DMS153 (cell line): ENCODE results near the gene PIANP.

Source experiments
- DNase-seq: peaks from one replicate; lab custom pipeline; 2025; lab: John Stamatoyannopoulos, UW

Gene PIANP

DNA sequence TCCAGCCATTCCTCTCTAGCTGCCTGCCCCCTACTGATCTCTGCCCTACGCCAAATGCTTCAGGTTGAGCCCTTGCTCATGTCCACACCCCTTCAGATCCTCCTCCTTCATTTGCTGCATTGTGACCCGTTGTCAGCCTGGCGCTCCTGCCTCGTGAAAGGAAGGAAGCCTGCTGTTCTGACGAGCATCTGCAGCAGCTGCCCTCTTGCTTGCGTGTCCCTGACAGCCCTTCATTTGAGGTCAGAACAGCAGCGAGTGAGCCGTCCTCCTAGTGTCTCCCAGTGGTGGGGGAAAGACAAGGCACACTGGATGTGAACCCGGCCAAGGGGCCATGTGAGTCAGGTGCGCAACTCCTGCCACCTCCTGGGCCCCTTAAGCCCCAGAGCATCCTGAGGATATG lies 3.0 kb upstream of the PIANP start:
- peak; percentile 7 for DNase-seq

DNA sequence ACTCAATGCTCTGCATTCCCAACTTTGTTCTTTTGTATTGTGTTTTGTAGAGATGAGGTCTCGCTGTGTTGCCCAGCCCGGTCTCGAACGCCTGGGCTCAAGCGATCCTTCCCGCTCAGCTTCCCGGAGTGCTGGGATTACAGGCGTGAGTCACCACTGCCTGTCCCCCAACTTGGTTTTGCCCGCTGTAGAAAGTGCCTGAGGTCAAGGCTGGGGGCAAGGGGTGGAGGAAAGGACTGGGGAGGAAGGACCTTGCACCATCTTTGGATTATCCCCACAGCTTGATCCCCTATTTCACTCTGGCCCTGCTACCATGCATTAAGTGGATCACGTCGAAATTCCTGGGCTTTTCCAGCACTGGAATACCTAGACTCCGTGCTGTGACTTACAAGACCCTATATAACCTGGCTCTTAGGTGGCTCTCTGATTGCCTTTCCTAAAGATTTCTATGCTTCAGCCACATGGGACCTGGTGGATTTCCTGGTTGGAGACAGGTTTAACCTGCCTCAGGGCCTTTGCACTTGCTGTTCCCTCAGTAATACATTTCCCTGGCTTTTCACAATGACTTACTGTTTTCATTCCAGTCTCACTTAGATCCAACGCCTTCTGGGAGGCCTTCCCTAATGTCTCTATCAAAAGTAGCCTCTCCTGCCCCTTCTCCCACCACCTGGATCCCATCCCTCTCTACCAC lies 608 bp upstream of the PIANP start:
- DNase-seq, result no peak

DNA sequence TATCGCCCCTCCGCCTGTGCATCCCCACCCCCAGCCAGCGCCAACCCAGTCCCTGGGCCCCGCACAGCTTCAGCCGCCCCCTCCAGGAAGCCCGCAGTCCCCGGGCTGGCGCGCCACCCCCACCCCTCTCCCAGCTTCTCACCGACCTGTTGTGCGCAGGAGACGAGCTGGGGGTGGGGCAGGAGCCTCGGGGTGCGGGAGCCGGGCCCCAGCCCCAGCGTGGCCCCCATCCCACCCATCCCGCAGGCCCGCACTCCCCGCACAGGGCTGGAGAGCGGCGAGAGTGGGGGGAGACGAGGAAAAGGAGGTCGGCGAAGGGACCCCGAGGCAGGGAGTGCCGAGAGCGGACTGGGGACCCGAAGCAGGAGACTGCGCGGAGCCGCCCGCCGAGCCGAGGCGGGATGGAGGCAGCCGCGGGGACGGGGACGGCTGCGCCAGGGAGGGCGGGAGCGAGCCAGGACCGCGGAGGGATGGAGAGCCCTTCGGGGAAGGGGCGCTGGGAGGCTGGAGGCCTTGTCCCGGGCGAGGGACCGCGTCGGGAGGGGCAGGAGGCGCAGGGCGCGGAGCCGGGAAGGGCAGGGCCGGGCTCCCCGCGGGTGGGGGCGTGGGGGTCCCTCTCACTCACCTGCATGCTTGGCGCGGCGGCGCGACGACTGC lies 498 bp downstream of the PIANP start:
- no peak for DNase-seq

DNA sequence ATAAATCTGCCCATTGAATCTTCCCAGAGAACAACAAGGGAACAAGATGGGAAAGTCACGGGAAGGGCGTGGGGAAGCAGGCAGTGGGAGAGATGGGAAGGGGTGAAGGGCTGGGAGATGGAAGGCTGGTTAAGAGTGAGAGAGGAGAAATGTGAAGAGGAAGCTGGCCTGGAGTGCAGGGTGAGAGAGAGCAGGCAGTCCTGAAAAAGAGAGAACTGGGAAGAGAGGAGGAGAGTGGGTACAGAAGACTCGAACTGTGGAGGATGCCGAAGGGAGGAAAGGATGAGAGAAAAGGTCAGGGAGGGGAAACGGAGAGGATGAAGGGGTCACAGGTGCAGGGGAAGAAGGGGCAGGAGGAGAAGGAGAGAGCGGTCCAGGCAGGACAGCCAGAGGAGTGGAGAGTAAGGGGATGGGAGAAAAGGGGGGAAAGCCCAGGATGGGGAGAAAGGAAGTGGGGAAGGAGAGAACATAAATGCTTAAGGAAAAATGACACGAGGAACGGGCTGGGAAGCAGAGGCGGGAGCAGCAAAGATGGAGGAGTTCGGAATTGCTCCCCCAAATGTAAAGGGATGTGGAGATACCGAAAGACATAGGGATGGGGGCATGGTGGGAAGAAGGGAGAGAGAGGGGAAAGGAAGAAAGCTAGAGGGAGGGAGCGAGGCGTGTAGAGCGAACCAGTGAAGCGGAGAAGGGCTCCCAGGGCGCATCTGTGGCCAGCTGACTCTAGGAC lies 1.2 kb downstream of the PIANP start:
- no peak for DNase-seq

DNA sequence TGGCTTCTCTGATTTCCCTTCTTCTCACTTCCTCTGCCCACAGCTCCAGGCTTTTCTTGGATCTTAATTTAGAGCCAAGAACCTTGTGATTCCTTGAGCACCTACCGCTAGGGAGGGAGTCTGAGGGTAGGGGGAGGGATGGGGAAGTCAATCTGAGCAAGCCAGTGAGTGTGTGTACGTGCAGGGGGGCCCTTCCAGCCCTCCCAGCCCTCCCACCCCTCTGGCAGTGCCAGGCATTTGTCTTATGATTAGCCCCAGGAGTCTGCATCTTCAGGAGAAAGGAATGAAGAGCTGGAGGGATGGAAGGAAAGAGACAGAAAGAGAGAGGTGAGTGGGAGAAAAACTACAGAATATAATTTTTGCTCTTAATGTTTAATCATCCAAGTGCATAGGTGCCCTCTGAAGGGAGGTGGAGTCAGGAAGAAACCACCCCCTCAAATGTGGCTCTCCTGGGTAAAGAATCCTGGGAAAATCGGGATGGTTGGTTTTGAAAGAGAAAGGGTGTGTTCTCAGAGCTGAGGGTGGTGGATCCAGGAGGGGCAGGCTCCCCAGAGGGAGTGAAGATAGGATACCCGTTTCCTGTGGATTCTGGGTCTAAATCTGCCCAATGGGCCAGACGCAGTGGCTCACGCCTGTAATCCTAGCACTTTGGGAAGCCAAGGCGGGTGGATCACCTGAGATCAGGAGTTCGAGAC lies 2.1 kb downstream of the PIANP start:
- DNase-seq, result no peak

DNA sequence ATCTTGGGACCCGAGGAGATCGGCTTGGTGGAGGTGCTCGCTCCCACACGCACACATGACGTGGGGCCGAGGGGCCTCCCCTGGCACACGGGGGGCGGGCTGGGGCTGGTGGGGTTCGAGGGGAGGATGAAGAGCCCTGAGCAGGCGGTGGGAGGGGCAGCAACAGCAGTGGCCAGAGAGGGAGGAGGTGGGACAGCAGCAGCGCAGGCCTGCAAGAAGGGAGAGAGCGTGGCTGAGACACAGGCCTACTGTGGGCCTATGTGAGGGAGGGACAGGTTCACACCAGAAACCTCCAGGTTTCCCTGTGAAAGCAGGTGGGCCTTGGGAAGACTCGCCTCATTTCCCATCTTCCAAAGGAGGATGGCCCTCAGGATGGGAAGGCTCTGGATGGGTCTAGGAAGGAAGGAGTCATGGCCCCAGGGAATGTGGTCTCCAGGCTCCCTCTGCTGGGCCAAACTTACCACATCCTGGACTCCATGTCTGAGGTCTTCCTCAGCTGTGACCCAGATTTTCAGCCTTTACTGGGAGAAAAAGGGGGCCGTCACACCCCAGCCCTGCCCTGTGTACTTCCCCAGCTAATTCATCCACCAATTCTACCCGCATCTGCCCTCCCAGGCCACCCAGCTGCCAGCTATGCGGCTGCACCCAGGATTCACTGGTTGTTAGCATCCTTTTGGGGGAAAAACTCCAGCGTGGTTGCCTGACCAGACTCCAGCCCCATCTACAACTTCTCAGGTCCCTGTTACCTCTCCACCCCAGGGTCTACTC lies 2.8 kb downstream of the PIANP start:
- peak; percentile 25 for DNase-seq

DNA sequence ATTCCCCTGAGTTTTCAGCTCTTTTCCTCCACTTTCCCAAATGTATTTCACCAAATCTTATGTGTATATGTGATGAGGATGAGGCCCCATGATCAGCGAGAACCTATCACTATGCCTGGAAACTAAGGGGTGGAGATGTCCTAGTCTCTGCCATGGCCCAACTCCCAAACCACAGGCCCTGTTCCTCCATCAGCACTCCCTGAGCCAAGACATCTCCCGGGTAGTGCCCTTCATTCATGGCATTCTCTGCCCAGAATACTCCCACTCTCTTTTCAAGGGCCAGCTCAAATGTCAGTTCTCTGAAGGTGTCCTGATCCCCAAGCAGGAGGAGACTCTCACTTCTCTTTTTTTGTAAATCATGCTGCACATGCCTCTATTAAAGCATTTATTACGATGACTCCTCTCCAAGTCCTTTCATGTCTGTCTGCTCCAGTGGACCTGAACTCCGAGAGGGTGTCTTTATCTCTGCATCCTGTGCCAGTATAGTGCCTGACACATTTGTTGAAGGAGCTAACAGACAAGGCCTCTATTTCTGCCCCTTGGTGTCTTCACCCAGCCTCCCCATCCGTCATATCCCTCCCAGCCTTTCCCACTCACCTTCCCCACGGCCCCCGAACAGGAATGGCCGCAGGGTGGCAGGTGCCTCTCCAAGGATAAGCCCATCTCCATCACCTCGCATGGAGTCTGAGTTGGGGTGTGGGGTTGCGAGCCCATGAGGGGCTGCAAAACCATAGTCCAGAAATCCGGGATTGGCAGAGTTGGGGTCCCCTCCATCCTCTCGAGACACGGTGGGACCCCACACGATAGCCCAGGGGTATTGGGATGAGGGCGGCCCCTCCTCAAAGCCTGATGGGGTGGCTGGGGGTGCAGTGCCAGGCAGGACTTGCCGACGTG lies 3.7 kb downstream of the PIANP start:
- no peak for DNase-seq

DNA sequence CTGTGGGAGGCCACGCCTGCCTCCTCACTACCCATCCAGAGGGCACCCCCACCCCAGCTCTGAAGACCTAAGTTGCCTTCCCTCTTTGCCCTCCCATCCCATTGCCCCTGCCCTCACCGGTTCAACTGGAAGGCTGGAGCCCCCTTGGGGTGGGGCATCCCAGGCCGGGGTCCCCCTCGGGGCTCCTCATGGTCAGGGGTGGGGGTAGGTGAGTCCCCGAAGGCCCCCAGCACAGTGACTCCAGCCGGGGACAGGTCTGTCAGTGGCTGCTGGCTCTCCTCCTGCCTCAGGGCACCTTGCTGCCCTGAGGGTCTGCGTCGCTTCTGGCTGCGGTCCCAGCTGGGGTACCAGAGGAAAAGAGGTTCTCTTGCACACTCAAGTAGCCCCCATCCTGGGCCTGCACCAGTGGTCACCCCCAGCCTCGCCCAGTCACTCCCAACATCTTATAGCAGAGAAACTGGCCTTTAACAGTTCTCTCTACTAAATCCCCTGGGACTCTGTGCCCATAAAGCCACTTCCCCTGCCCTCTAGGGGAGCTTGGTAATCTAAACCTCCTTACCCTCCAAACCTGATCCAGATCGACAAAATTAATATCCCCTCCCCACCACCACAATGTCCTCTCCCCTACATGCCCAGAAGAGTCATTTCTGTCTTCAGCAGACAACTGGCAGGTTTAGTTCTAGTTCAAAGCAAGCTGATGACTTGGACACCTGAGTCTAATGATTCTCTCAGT lies 5.1 kb downstream of the PIANP start:
- no peak for DNase-seq

DNA sequence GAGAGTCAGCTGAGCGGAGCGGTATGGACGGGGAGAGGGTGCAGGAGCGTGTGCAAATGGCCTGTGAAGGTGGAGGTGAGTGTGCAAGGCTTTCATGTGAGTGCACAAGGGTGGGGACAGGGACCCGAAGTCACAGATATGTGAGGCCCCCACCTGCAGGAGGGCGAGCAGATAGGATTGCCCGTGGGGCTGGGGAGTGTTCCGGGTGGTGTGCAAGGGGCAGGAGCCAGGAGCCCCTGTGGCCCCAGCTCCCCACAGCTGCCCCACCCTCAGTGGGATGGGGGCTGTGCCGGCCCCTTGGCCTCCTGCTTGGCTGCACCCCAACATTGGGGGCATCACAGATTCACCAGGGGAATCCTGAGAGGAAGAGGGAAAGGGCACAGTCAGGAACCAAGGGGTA lies 5.9 kb downstream of the PIANP start:
- DNase-seq, result no peak

DNA sequence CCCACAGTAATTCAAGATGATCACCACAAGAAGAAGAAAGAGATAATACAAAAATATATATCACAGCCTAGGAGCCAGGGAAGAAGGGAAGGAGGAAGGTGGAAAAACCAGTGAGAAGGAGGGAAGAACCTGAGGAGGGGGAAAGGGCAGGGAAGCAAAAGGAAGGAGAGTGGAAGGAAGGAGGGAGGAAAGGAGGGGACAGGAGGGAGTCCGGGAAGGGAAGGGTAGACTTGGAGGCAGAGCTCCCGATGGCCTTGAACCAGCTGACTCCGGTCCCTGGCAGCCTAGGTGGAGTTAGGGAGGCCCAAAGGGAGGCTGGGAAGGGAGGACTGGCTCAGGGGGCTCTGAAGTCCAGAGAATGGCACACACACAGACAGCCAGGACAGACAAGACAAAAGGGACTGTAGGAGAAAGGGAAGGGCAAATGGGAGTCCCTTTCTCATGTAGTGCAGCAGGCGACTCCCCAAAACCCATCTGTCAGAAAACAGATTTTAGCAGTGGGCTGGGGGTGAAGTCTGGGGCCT lies 6.7 kb downstream of the PIANP start:
- no peak for DNase-seq

DNA sequence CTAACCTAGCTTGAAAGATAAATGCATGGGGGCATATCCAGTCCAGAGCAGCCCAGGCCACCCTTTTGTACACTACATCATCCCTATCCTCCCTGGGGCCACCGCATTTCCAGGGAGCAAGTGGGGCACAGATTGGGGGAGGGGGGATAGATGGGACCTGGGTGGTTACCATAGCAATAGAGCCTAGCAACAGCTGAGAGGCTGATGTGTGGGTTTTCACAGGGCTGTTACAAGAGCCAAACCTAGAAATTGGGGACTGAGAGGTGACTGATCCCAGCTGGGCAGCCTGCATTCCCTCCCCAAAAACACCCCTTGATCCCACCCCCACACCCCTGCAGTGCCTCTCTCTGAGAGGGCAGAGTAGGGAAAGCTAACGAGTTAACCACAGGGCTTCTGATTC lies 7.7 kb downstream of the PIANP start:
- DNase-seq, result no peak

DNA sequence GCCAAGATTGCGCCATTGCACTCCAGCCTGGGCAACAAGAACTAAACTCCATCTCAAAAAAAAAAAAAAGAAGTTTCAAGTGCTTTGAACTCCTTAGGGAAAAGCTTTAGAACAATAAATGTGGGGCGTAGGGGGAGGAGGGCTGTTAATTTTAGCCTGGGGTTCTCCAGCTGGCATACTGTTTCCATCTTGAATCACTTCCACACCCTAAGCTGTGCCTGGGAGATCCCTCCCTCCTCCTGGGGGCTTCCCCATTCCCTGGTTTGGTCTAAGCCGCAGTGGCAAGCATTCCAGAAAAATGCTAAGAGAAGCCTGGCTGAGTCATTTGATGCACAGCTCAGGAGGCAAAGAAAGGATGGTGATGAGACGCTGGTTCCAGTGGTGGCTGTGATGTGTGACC lies 9.1 kb downstream of the PIANP start:
- DNase-seq, result no peak

DNA sequence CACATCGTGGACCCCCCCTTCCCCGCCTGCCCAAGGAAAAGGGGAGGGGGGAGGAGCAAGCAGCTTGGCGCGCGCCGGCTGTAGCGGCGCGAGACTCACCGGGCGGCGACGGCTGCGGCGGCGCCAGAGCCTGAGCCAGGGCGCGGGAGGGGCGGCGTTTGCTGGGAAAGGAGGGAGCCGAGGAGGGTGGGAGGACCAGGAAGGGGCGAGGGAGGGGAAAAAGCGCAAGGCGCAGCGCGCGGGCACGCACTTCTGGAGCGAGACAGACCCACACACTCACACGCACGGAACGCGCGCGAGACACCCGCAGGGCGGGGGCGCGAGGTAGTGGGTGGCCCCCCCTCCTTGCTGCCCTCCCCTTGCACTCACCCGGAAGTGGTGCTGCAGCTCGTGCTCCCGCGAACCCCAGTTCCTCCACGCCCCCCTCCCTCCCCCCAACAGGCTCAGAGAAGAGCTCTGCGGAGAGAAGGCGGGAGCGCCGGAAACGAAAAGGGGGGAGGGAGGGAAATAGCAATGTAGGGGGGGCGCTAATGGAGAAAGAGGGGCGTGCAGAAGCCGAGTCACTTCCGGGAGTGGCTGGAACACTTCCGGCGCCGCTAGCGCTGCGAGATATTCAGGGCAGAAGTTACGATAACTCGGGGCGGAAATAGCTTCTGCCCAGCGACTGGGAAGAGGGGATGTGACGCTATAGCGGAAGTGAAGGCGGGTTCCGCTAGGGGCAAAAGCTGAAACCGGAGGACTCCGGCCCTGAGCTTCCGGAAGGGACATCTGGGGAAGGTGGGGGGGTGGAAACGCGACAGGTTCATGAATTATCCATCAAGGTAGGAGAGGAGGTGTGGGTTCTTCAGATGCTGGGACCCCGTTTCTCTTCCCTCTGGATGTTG lies 11.4 kb downstream of the PIANP start, which contains the start of gene ZNF384:
TSS of gene ZNF384 (minus strand) at position 377 of the 884 bp plus-strand sequence. CDS start 9,855 bp downstream, outside the sequence.
- peak; percentile 98 for DNase-seq

DNA sequence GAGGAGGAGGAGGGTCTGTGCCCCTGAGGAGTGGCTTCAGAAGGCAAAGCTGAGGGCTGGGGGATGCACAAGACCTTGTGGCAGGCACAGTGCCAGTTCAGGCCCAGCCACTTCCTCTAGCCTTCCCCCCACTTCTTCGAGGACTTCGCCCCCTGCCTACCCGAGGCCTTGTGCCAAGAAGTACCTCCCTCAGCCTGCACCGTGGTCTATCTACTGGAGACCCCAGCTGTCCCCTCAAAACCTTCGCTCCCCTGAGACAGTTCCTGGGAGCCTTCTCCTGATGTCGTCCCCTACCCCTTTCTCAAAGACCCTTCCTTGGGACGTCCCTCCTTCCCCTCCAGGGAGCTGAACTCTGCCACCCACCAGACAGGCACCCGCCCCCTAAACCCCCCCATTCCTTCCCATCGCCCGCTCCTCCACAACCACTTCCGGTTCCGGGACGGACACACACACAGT lies 12.0 kb downstream of the PIANP start:
- DNase-seq, result no peak

DNA sequence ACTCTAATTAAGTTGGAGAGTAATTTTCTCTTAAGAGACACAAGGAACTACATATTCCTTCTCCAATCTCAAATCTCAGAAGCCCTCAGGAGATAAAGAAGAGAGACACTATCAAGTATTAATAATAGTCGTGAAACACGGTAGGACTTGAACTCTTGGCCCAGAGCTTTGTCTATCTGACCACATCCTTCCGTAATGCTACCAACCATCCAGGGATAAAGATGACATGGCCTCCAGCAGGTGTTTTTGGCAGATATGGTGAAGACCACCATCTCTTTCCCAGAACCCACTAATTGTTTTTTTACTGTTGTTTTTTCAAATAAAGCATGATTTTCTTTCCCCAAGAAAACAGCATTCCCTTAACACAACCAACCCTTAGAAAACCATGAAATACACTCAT lies 14.8 kb downstream of the PIANP start:
- no peak for DNase-seq

DNA sequence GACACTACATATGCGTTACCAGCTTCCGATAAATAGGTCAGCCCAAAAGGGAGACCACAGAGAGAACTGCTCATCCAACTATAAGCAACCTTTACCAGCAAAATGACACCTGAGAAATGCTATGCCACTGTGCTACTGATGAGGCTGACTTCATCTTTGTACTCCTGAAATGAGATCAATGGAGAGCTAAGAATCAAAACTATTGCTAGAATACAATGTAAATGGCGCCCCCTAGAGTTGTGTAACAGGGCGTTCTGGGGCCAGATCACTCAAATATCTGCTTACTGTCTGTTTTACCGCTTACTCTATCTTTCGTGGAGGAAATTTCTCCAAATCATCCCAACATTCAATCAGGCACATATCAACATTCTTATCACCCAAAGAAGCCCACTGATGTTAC lies 16.0 kb downstream of the PIANP start:
- DNase-seq, result no peak

DNA sequence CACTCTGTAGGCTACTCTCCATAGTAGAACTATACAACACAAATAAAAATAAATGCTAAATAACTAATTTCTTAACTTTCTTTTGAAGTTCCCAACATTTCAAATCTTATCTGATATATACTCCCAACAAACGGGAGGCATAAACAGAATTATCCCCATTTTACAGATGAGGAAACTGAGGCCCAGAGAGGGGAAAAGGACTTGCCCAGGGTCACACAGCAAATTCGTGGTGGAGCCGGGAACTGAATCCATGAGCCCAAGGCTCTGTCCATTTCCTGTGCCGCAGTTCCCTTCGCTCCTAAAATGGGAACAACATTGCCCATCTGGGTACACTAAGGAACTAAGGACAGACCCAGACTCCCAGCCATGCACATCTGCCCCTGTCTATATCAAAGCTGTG lies 23.7 kb downstream of the PIANP start:
- DNase-seq, result no peak

DNA sequence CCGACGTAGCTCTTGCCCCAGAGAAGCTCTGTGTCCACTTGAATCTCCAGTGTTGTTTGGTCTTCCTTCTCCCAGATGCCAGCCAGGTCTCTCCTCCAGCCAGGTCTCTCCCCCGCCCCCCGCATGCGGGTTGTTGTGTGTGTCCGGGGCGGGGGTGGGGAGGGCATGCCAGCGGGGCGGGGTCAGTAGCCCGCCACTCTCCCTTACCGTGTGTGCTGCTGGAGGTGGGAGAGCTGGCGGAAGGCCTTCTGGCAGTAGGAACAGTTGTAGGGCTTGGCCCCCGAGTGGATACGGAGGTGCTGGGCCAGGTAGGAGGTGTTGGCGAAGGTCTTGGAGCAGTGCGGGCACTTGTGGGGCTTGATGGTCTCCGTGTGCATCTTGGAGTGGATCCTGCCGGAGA lies 28.5 kb downstream of the PIANP start:
- DNase-seq, result no peak
